B cell (primary cell): Measurements from ENCODE around the gene MBOAT7. TPM values are rescaled to one million over a fixed set of nuclear protein-coding genes. Genes with fewer than 3 reads are reported as not detected.
A peak's percentile ranks its signal among the peaks of the same experiment; 100 is the strongest.

Source experiments
- ATAC-seq: fragments of 200-7000 bp; cut with Tn5 transposase; one replicate; pipeline ENCODE4 v1.10.0; 2021; ENCODE audit warnings: low read depth, mild to moderate bottlenecking, moderate number of reproducible peaks, moderate library complexity
- CTCF ChIA-PET: fragments of 350-600 bp; sonication (Branson Sonifier 250); formaldehyde crosslinking; loops from one replicate; lab custom pipeline; 2021; ENCODE audit warnings: antibody characterized with exemption, inconsistent platforms; lab: Charles Lee
- POLR2A ChIA-PET: fragments of 350-600 bp; sonication (Branson Sonifier 250); formaldehyde crosslinking; loops from one replicate; lab custom pipeline; 2021; ENCODE audit warnings: antibody characterized with exemption; lab: Charles Lee
- DNase-seq: peaks from one replicate; pipeline ENCODE4 v3.0.0; 2013
- H2AFZ ChIP-seq: 2 replicates; pipeline ENCODE4 v1.6.1; 2012; ENCODE audit warnings: mild to moderate bottlenecking, low read depth, low read length; ENCODE audit not compliant: insufficient read depth, poor library complexity, severe bottlenecking
- H3K27ac ChIP-seq, 2 donors: 1 replicate in 1 of 2; 2 replicates in 1 of 2; pipeline ENCODE4 v1.5.1; 2012 to 2013; ENCODE audit warnings: low read length in 2 of 2, mild to moderate bottlenecking in 2 of 2, moderate library complexity in 1 of 2
- H3K27me3 ChIP-seq, 4 experiments: fragments of 200-600 bp in 1 of 4; sonication (generic) in 1 of 4; replicated peaks in 1 of 4; 1 replicate in 2 of 4; 2 replicates in 2 of 4; pipeline versions ENCODE4 v1.6.1 to v1.7.0; 2013 to 2016; ENCODE audit warnings: low read length in 3 of 4, mild to moderate bottlenecking in 2 of 4, mixed read lengths in 1 of 4, moderate library complexity in 1 of 4; ENCODE audit not compliant: insufficient read depth in 4 of 4, control insufficient read depth in 3 of 4; ENCODE audit errors: control extremely low read depth in 1 of 4
- H3K36me3 ChIP-seq, 2 experiments: replicated peaks in 1 of 2; 1 replicate in 1 of 2; 2 replicates in 1 of 2; pipeline versions ENCODE4 v1.6.1 to v1.7.1; 2013; ENCODE audit warnings: low read length in 1 of 2; ENCODE audit not compliant: insufficient read depth in 2 of 2, control insufficient read depth in 1 of 2; ENCODE audit errors: control extremely low read depth in 1 of 2, extremely low read depth in 1 of 2
- H3K4me1 ChIP-seq, 2 donors: fragments of 200-600 bp in 1 of 2; sonication (generic) in 1 of 2; 1 replicate in 1 of 2; 2 replicates in 1 of 2; pipeline versions ENCODE4 v1.5.1 to v1.6.1; 2013 to 2017; ENCODE audit warnings: low read length in 2 of 2; ENCODE audit not compliant: control insufficient read depth in 2 of 2, insufficient read depth in 2 of 2
- H3K4me2 ChIP-seq: replicated peaks from 2 replicates; pipeline ENCODE3; 2012; ENCODE audit warnings: mild to moderate bottlenecking, low read depth, low read length; ENCODE audit not compliant: poor library complexity, severe bottlenecking
- H3K4me3 ChIP-seq, 5 experiments: fragments of 200-600 bp in 1 of 5; sonication (generic) in 1 of 5; 1 replicate in 3 of 5; 2 replicates in 2 of 5; pipeline versions ENCODE4 v1.5.1 to v1.7.0; 2011 to 2016; ENCODE audit warnings: low read length in 4 of 5, mild to moderate bottlenecking in 4 of 5, low read depth in 2 of 5, control low read depth in 1 of 5, moderate library complexity in 1 of 5; ENCODE audit not compliant: insufficient read depth in 1 of 5; ENCODE audit errors: control extremely low read depth in 1 of 5, extremely low read depth in 1 of 5
- H3K79me2 ChIP-seq: fragments of 200-600 bp; sonication (generic); one replicate; pipeline ENCODE4 v1.6.0; 2016; ENCODE audit warnings: low read length; ENCODE audit not compliant: control insufficient read depth, insufficient read depth
- H3K9ac ChIP-seq: fragments of 200-600 bp; sonication (generic); 2 replicates; pipeline ENCODE4 v1.6.1; 2017; ENCODE audit warnings: mild to moderate bottlenecking, low read length, moderate library complexity
- H3K9me3 ChIP-seq, 3 donors: one replicate each; pipeline versions ENCODE4 v1.6.1 to v1.7.1; 2013; ENCODE audit warnings: low read length in 2 of 3; ENCODE audit not compliant: control insufficient read depth in 2 of 3, insufficient read depth in 1 of 3; ENCODE audit errors: control extremely low read depth in 1 of 3
- H4K20me1 ChIP-seq: 2 replicates; pipeline ENCODE4 v1.6.0; 2012; ENCODE audit warnings: mild to moderate bottlenecking, low read length; ENCODE audit not compliant: insufficient read depth, control insufficient read depth, poor library complexity, severe bottlenecking
- H3K27ac Mint-ChIP-seq: one replicate; pipeline ENCODE4 v1.8.0; 2021; ENCODE audit warnings: mixed read lengths
- H3K27me3 Mint-ChIP-seq: one replicate; pipeline ENCODE4 v1.8.0; 2021; ENCODE audit warnings: mixed read lengths
- H3K4me1 Mint-ChIP-seq: one replicate; pipeline ENCODE4 v1.8.0; 2021; ENCODE audit warnings: mixed read lengths
- H3K4me3 Mint-ChIP-seq: one replicate; pipeline ENCODE4 v1.8.0; 2021; ENCODE audit warnings: mixed read lengths
- H3K9me3 Mint-ChIP-seq: one replicate; pipeline ENCODE4 v1.8.0; 2022; ENCODE audit warnings: mixed read lengths; ENCODE audit not compliant: insufficient read depth
- EZH2 ChIP-seq: IDR thresholded peaks from 2 replicates; pipeline ENCODE4 v1.6.1; 2012; ENCODE audit warnings: borderline replicate concordance, low read depth, mild to moderate bottlenecking, moderate library complexity, low read length; ENCODE audit not compliant: insufficient read depth, poor library complexity, severe bottlenecking
- WGBS: methylation state at CpG from one replicate; pipeline ENCODE4 v1.1.5; 2013; ENCODE audit warnings: missing lambda C conversion rate; ENCODE audit not compliant: insufficient coverage; 5-methylcytosine and 5-hydroxymethylcytosine counted together
- intact Hi-C: fragments of 100-400 bp; cut with micrococcal nuclease; formaldehyde crosslinking; loops from one replicate; pipeline ENCODE4 v1.10.0; 2022
- polyA plus RNA-seq: library from polyadenylated mRNA; depleted of rRNA; stranded (reverse); fragments of >200 nt; gene quantifications from 2 replicates; pipeline ENCODE4 v1.2.3, GENCODE V29; 2012
- total RNA-seq, 2 donors: library from RNA; stranded (reverse); fragments of 120-200 nt in 1 of 2; gene quantifications; 1 replicate in 1 of 2; 2 replicates in 1 of 2; pipeline versions ENCODE4 v1.2.3 to v1.2.4, GENCODE V29; 2013 to 2022
- TF ChIP-seq, protein P1 (sequence below): fragments of 200-600 bp; IDR thresholded peaks from one replicate; pipeline ENCODE4 v1.8.0; 2022; ENCODE audit warnings: antibody characterized with exemption, mild to moderate bottlenecking

Gene MBOAT7
- total and polyA plus RNA-seq, 2 donors (not counting 1 experiment from before 2014, with no cell fraction given) = 22.3 to 34.8 TPM

DNA sequence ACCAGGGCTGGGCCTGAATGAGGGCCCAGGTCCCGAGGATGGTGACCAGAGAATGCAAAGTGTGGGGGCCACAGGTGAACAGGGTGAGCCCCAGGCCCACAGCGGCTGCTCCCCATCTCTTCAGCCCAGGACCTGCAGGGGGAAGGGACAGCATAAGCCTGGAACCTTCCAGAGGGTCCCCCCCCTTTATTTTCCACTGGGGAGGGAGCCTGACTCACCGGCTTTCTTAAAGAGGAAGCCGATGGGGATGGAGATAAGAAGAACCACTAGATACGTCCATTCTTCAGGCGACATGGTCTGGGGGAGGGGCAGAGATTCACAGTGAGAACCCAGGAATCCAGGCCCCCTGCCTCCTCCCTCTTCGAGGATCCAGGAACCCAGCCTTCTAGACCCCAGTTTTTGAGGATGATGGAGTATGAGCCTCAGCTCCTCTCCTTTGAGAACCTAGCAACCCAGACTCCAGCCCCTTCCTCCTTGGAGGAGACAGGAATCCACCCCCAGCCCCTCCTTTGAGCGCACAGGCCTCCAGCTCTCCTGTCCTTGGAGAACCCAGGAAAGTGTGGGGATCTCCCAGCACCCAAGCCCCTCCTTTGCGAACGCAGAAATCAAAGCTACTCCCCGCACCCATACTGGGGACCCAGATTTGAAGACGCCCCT, 1.0 kb downstream of the MBOAT7 start:
- ChIA-PET CTCF (interaction anchor here (1.1 to 4.7 kb wide), 7 partner anchors 12 to 134 kb away, joined by 3 to 50 read pairs (median 8); partner anchors contain the start of genes LENG1, RPS9 and TMC4), POLR2A (interaction anchor here (1.0 to 4.5 kb wide), 7 partner anchors 13 to 51 kb away, joined by 3 to 73 read pairs (median 8); partner anchors contain the start of genes CNOT3, LENG1, RPS9 and TMC4)
- no peak for ATAC-seq
- peaks cover 0 to 7% of the 10 kb centered on the region in 2 experiments for H3K36me3 ChIP-seq
- H3K9ac ChIP-seq = peak overlapping the region; percentile 83
- no peaks in the 10 kb centered on the region for H3K9me3 Mint-ChIP-seq
- H3K27ac Mint-ChIP-seq = peak overlapping the region; percentile 38
- H4K20me1 ChIP-seq = peaks cover 19% of the 10 kb centered on the region
- TF ChIP-seq, protein P1, sequence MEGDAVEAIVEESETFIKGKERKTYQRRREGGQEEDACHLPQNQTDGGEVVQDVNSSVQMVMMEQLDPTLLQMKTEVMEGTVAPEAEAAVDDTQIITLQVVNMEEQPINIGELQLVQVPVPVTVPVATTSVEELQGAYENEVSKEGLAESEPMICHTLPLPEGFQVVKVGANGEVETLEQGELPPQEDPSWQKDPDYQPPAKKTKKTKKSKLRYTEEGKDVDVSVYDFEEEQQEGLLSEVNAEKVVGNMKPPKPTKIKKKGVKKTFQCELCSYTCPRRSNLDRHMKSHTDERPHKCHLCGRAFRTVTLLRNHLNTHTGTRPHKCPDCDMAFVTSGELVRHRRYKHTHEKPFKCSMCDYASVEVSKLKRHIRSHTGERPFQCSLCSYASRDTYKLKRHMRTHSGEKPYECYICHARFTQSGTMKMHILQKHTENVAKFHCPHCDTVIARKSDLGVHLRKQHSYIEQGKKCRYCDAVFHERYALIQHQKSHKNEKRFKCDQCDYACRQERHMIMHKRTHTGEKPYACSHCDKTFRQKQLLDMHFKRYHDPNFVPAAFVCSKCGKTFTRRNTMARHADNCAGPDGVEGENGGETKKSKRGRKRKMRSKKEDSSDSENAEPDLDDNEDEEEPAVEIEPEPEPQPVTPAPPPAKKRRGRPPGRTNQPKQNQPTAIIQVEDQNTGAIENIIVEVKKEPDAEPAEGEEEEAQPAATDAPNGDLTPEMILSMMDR = no peak
- no peak for TF ChIP-seq EZH2
- H3K27ac ChIP-seq = peak overlapping the region in 1 of 2 donors; percentile 99
- DNase-seq = peak; percentile 50
- H3K4me3 Mint-ChIP-seq = peak overlapping the region; percentile 94
- no peaks in the 10 kb centered on the region for H3K27me3 ChIP-seq
- peak overlapping the region; percentile 99 for H3K4me2 ChIP-seq
- intact Hi-C loops = loop anchor here (2.0 to 5.0 kb wide), 2 partner anchors 20 to 44 kb away; no protein-coding TSS in a partner anchor
- H3K79me2 ChIP-seq = peaks cover 17% of the 10 kb centered on the region
- WGBS = 15% methylated on average over 7 of the region's 12 CpGs
- peaks cover 18 to 22% of the 10 kb centered on the region in 2 donors for H3K4me1 ChIP-seq
- H3K4me3 ChIP-seq = peak overlapping the region; percentile 3 to 87 (median 81)
- no peaks in the 10 kb centered on the region for H3K9me3 ChIP-seq
- peak overlapping the region; percentile 80 for H2AFZ ChIP-seq
- H3K27me3 Mint-ChIP-seq = no peaks in the 10 kb centered on the region
- peaks cover 32% of the 10 kb centered on the region for H3K4me1 Mint-ChIP-seq

DNA sequence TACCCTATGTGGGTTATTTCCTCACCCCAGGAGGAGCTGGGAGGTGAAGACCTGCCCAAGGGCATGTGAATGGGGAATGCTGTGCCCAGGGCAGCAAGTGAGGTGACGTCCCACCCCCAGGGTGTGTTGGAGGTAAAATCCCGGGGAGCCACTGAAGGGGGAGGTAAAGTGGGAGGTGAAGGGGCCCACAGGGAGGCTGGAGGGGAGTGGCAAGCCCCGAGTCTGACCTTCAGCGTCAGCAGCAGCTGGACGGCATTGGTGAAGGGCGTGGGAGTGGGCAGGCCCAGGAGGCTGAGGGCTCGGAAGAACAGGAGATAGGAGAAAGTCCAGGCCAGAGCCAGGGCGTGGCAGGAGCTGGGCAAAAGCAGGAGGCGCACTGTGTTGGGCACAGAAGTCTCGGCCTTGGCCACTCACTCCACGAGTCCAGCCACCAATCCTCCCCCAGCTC, 2.4 kb downstream of the MBOAT7 start:
- Histone ChIP-seq H3K79me2 (peaks cover 5% of the 10 kb centered on the region), H3K9me3 (no peaks in the 10 kb centered on the region), H3K4me3 (no peak overlapping the region), H3K27me3 (no peaks in the 10 kb centered on the region), H4K20me1 (peaks cover 17% of the 10 kb centered on the region), H3K4me2 (no peak overlapping the region), H3K4me1 (peaks cover 16 to 17% of the 10 kb centered on the region in 2 donors), H3K36me3 (peaks cover 0 to 3% of the 10 kb centered on the region in 2 experiments), H2AFZ (no peak overlapping the region), H3K9ac (no peak overlapping the region), H3K27ac (no peak overlapping the region)
- Mint-ChIP-seq H3K9me3 (no peaks in the 10 kb centered on the region), H3K4me1 (peaks cover 22% of the 10 kb centered on the region), H3K27me3 (no peaks in the 10 kb centered on the region), H3K4me3 (peak overlapping the region; percentile 77), H3K27ac (no peak overlapping the region)
- no peak for TF ChIP-seq EZH2
- TF ChIP-seq, protein P1 = no peak
- WGBS = 98% methylated on average over 6 of the region's 11 CpGs
- CTCF ChIA-PET = interaction anchor here (0.7 to 0.8 kb wide), 2 partner anchors 11 to 21 kb away, joined by 3 read pairs; no protein-coding TSS in a partner anchor
- DNase-seq (peak; percentile 21), ATAC-seq (no peak)
- POLR2A ChIA-PET = no interaction called here
- intact Hi-C loops = loop anchor here (5.0 kb wide), 1 partner anchor 45 kb away; no protein-coding TSS in a partner anchor
